OCI-LY1 (cell line): ENCODE measurements around the gene CD93.

Experiments
- H2AFZ ChIP-seq: fragments of 200-600 bp; sonication (generic), shearing (Covaris generic); 2 replicates; pipeline ENCODE4 v1.6.0; 2014; ENCODE audit warnings: antibody characterized with exemption, mild to moderate bottlenecking, low read length
- H3F3A ChIP-seq: fragments of 200-600 bp; sonication (generic), shearing (Covaris generic); 2 replicates; pipeline ENCODE4 v1.6.0; 2014; ENCODE audit warnings: mild to moderate bottlenecking, antibody characterized with exemption, low read length, moderate library complexity; ENCODE audit not compliant: insufficient read depth
- H3K27ac ChIP-seq: fragments of 200-600 bp; sonication (generic); 2 replicates; pipeline ENCODE4 v1.5.1; 2014; ENCODE audit warnings: low read length, mixed run types, mild to moderate bottlenecking, low read depth; ENCODE audit not compliant: poor library complexity, severe bottlenecking
- H3K27me3 ChIP-seq: fragments of 200-600 bp; sonication (generic); 2 replicates; pipeline ENCODE4 v1.6.0; 2014; ENCODE audit warnings: antibody characterized with exemption, mild to moderate bottlenecking, low read length, moderate library complexity; ENCODE audit not compliant: insufficient read depth
- H3K36me3 ChIP-seq: fragments of 200-600 bp; sonication (generic); 2 replicates; pipeline ENCODE4 v1.6.1; 2014; ENCODE audit warnings: mild to moderate bottlenecking, antibody characterized with exemption, low read length, moderate library complexity, mixed read lengths; ENCODE audit not compliant: insufficient read depth
- H3K4me1 ChIP-seq: fragments of 200-600 bp; sonication (generic); 2 replicates; pipeline ENCODE4 v1.5.1; 2014; ENCODE audit warnings: mild to moderate bottlenecking, low read length, moderate library complexity; ENCODE audit not compliant: insufficient read depth, severe bottlenecking
- H3K4me2 ChIP-seq: fragments of 200-600 bp; sonication (generic), shearing (Covaris generic); 2 replicates; pipeline ENCODE4 v1.6.1; 2014; ENCODE audit warnings: low read length
- H3K4me3 ChIP-seq: fragments of 200-600 bp; sonication (generic); 2 replicates; pipeline ENCODE4 v1.5.1; 2014; ENCODE audit warnings: low read length, low read depth, mild to moderate bottlenecking, mixed read lengths; ENCODE audit not compliant: poor library complexity, severe bottlenecking
- H3K79me2 ChIP-seq: fragments of 200-600 bp; shearing (Covaris generic); 2 replicates; pipeline ENCODE4 v1.6.1; 2016; ENCODE audit warnings: mixed run types, low read length, mixed read lengths; ENCODE audit not compliant: insufficient read depth
- H3K9ac ChIP-seq: fragments of 200-600 bp; sonication (generic), shearing (Covaris generic); 2 replicates; pipeline ENCODE4 v1.6.1; 2014; ENCODE audit warnings: mild to moderate bottlenecking, low read length, mixed read lengths
- H3K9me2 ChIP-seq: fragments of 200-600 bp; sonication (generic), shearing (Covaris generic); 2 replicates; pipeline ENCODE4 v1.6.1; 2014; ENCODE audit warnings: low read depth, mild to moderate bottlenecking, low read length, mixed read lengths
- H3K9me3 ChIP-seq: fragments of 200-600 bp; shearing (Covaris generic); 2 replicates; pipeline ENCODE4 v1.6.1; 2014; ENCODE audit warnings: low read length, mixed read lengths
- H4K20me1 ChIP-seq: fragments of 200-600 bp; sonication (generic), shearing (Covaris generic); 2 replicates; pipeline ENCODE4 v1.6.0; 2016; ENCODE audit warnings: mild to moderate bottlenecking, low read length; ENCODE audit not compliant: insufficient read depth
- EZH2 ChIP-seq: fragments of 200-600 bp; sonication (generic), shearing (Covaris generic); IDR thresholded peaks from 2 replicates; pipeline ENCODE4 v1.8.0; 2017; ENCODE audit warnings: borderline replicate concordance, mixed run types, mild to moderate bottlenecking, antibody characterized with exemption, low read length, moderate library complexity, mixed read lengths
- TF ChIP-seq, protein P1 (sequence below): fragments of 200-600 bp; sonication (generic), shearing (Covaris generic); IDR thresholded peaks from 2 replicates; pipeline ENCODE4 v1.5.1; 2017; ENCODE audit warnings: mild to moderate bottlenecking, antibody characterized with exemption, low read length, moderate library complexity, mixed read lengths

The CD93 gene

GRCh38 chr20:23096986-23097520 lies 10.9 kb upstream of the CD93 start:
- Histone ChIP-seq H3K4me1 (no peaks in the 10 kb centered on the region), H3K9me3 (no peaks in the 10 kb centered on the region), H2AFZ (no peak overlapping the region), H3K4me3 (no peak overlapping the region), H3K9me2 (no peaks in the 10 kb centered on the region), H3F3A (no peaks in the 10 kb centered on the region), H3K79me2 (no peaks in the 10 kb centered on the region), H3K4me2 (no peak overlapping the region), H4K20me1 (no peaks in the 10 kb centered on the region), H3K36me3 (no peaks in the 10 kb centered on the region), H3K27me3 (no peaks in the 10 kb centered on the region; the same call in 1 of the 2 replicates), H3K9ac (no peak overlapping the region), H3K27ac (no peak overlapping the region)
- TF ChIP-seq, protein P1, sequence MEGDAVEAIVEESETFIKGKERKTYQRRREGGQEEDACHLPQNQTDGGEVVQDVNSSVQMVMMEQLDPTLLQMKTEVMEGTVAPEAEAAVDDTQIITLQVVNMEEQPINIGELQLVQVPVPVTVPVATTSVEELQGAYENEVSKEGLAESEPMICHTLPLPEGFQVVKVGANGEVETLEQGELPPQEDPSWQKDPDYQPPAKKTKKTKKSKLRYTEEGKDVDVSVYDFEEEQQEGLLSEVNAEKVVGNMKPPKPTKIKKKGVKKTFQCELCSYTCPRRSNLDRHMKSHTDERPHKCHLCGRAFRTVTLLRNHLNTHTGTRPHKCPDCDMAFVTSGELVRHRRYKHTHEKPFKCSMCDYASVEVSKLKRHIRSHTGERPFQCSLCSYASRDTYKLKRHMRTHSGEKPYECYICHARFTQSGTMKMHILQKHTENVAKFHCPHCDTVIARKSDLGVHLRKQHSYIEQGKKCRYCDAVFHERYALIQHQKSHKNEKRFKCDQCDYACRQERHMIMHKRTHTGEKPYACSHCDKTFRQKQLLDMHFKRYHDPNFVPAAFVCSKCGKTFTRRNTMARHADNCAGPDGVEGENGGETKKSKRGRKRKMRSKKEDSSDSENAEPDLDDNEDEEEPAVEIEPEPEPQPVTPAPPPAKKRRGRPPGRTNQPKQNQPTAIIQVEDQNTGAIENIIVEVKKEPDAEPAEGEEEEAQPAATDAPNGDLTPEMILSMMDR: no peak
- no peak for TF ChIP-seq EZH2

GRCh38 chr20:23096097-23096496 lies 10.0 kb upstream of the CD93 start:
- H3F3A ChIP-seq: no peaks in the 10 kb centered on the region
- no peaks in the 10 kb centered on the region for H3K9me2 ChIP-seq
- H3K9me3 ChIP-seq: no peaks in the 10 kb centered on the region
- H3K27me3 ChIP-seq: no peaks in the 10 kb centered on the region; the same call in 1 of the 2 replicates
- H3K4me1 ChIP-seq: no peaks in the 10 kb centered on the region
- no peaks in the 10 kb centered on the region for H3K36me3 ChIP-seq
- no peak overlapping the region for H2AFZ ChIP-seq
- H3K9ac ChIP-seq: no peak overlapping the region
- no peak overlapping the region for H3K4me3 ChIP-seq
- H4K20me1 ChIP-seq: no peaks in the 10 kb centered on the region
- H3K4me2 ChIP-seq: no peak overlapping the region
- no peak for TF ChIP-seq EZH2
- H3K79me2 ChIP-seq: no peaks in the 10 kb centered on the region
- no peak overlapping the region for H3K27ac ChIP-seq

DNA sequence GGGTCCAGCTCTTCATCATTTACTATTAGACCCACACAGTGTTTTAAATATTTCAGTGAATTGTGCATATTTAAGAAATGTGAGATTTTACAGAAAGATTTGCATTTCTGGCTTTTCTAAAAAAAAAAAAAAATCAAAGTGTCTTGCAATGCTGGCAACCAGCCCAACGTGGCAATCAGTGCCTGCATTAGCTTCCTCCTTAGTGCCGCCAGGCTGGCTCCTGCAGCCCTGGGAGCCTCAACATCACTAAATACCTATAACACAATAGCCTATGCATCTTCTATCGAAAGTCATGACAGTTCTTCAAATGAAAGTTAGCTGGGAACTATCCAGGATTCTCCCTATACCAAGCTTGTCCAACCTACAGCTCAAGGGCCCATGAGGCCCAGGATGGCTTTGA lies 9.4 kb upstream of the CD93 start:
- Histone ChIP-seq H4K20me1 (no peaks in the 10 kb centered on the region), H2AFZ (no peak overlapping the region), H3K36me3 (no peaks in the 10 kb centered on the region), H3K79me2 (no peaks in the 10 kb centered on the region), H3K9me3 (no peaks in the 10 kb centered on the region), H3K9me2 (no peaks in the 10 kb centered on the region), H3K4me2 (no peak overlapping the region), H3K27ac (no peak overlapping the region), H3K4me1 (no peaks in the 10 kb centered on the region), H3K9ac (no peak overlapping the region), H3K4me3 (no peak overlapping the region), H3K27me3 (no peaks in the 10 kb centered on the region; the same call in 1 of the 2 replicates), H3F3A (no peaks in the 10 kb centered on the region)
- no peak for TF ChIP-seq EZH2
- TF ChIP-seq, protein P1: no peak

- Histone ChIP-seq H3K9me2 (no peaks in the 10 kb centered on the region), H3K36me3 (no peaks in the 10 kb centered on the region), H3K27me3 (no peaks in the 10 kb centered on the region; the same call in 1 of the 2 replicates), H3K4me2 (no peak overlapping the region), H2AFZ (no peak overlapping the region), H4K20me1 (no peaks in the 10 kb centered on the region), H3K9me3 (no peaks in the 10 kb centered on the region), H3K79me2 (no peaks in the 10 kb centered on the region), H3K4me1 (no peaks in the 10 kb centered on the region), H3K4me3 (no peak overlapping the region), H3K27ac (no peak overlapping the region), H3K9ac (no peak overlapping the region), H3F3A (no peaks in the 10 kb centered on the region)
- TF ChIP-seq, protein P1: no peak
- no peak for TF ChIP-seq EZH2
Measured at GRCh38 chr20:23094927-23095326, 8.8 kb upstream of the CD93 start.
